ENCODE measurements around the gene TFRC.
"Not testable (repeated sequence)": the region's sequence is repeated elsewhere in the genome, so short reads cannot be mapped to it uniquely, and the experiment has no call there.

Gene TFRC

DNA sequence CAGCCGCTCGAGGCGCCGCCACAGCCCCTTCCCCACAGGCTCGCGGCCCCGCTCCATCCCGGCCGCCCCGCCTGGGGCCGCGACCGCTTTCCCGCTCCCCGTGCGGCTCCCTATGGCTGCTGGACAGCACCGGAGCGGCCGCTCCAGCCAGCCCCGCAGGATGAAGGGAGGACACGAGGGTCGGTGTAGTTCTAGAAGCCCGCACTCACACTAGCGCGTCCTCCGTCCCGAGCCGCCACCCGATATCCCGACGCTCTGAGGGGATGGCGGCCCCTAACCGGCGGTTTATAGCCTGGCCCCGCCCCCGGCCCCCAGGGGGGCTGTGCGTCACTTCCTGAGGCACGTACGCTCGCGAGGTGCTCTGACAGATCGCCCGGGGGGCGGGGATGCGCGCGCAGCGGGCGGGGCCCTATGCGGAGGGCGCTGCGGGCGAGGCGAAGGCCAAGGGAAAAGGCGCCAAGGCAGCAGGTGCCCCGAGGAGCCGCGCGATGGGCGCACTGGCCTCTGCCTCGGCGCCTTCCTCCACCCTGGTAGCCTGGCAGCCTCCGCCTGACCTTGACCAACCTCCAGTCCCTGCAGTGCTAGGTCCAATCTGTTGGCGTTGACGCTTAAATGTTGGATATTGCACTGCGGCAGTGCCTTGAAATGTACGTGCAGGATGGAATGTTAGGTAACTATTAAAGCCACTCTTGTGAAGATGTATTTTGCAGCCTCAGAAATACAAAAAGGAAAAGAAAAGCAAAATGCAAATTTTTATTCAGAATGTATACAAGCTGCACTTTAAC lies at the start of gene TFRC:
TFRC (minus strand) TSS at position 257 of the 785 bp plus-strand sequence. CDS start 4,991 bp downstream, outside the sequence.
- DNase-seq (ENCODE audit: low read depth): peak; percentile 96

DNA sequence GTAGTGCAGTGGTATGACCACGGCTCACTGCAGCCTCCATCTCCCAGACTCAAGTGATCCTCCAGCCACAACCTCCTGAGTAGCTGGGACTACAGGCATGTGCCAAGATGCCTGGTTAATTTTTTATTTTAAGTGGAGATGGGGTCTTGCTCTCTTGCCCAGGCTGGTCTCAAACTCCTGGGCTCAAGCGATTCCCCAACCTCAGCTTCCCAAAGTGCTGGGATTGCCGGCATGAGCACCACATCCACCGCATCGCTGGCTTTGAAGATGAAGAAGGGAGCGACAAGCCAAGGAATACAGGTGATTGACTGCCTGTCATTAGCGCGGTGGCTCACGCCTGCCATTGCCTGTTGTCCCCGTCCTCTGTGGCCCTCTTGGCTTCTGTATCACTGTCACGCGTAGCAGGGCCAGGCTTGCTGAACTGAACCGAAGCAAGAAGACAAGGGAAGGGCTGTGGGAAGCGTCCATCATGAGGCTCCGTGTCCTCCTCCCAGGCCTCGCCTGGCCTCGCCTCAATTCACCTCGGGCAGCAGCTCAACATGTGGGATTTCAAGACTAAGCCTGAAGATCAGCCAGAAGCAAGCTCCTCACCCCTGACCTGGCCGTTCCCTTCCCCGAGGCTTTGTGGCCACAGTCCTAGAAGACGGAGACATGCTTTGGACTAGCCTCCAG lies 46.4 kb upstream of the TFRC start:
- DNase-seq (ENCODE audit: low read depth): no peak

DNA sequence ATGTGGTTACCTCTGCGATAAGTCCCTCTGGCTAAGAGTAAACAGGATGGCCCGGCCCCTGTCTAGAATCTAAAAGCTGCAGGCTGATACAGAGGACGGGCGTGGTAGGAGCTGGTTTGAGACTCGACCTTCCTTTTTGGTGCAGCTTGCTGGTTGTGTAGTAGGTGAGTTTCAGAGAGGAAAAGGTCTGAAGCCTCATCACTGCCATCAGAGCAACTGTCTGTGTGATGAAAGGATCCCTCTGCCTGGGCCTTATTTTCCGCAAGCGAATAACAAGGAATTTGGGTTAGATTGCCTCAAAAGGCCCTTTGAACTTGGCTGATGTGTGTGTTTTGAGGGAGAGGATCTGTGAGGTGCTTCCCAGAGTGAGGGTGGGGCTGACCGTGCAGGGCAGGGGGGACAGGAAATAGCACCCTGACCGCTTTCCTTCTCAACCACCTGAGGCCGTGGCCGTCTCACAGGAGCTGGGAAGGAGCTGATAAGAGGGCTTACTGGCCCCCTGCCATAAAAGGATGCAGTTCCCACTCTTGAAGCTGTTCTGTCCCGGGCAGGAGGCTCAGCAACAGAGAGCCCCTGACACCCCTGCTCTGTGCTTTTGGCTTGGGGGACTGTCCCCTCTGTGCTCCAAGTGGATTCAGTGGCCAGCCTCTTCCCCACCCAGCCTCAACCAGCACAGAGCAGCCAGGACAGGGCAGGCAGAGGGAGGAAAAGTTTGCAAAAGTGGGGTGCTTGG lies 45.6 kb upstream of the TFRC start:
- no peak for DNase-seq (ENCODE audit: low read depth)

DNA sequence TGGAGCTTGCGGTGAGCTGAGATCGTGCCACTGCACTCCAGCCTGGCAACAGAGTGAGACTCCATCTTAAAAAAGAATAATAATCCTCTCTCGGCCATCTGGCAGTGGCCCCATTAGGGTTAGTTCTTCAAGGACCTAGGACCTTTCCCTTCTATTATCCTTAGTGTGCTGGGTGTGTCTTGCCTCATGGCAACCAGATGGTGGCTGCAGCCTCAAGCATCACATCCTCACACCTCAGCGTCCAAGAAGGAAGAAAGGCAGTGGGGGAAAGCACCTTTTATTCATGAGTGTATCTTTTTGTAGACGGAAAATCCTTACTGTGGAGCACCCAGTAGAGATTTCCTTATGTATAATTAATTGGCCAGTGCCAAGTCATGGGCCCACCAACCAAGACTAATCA lies 42.7 kb upstream of the TFRC start:
- DNase-seq (ENCODE audit: low read depth): no peak

DNA sequence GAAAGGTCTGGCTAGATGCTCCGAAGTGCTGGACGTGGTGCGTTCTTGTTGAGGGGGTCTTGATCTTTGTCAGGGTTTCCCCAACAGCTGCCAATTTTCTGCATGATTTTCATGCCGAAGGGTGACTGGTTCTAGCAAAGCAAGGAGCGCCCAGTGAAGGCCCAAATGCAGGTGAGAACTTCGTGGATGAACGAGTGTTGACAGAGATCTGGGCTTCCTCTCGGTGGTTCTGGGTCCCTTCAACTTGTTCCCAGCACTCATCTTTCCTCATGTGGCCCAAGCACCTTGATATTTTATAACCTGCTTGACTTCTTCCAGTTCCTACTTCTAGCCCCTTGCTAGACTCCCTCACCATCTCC lies 40.8 kb upstream of the TFRC start:
- DNase-seq (ENCODE audit: low read depth): no peak

DNA sequence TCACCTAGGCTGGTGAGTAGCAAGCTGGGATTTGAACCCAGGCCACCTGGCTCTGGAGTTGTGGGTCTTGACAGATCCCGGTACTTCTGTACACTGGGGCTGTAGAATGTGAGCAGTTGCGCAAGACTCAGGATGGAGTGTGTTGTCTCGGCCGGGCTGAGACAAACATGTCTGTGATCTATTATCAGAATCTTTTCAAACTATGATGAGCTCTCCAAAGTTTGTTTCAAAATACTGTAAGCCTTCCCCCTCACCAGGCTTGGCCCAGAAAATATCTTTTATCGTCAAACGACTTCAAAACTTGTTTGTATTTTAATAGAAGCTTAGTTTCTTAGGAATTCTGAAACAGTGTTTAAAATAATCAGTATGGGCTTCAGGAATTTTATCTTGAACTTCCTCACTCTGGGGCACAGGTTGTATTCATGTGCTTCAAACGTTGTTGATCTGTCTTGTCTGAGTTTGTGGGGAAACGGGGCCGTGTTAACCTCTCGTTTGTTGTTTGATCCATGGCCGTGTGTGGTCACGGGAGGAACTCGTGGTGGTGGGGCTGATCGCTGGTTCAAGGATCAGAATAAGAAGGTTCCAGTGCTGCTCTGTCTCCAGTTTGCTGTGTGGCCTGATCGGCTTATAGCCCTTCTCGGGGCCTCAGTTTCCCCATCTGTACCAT lies 40.3 kb upstream of the TFRC start:
- no peak for DNase-seq (ENCODE audit: low read depth)

DNA sequence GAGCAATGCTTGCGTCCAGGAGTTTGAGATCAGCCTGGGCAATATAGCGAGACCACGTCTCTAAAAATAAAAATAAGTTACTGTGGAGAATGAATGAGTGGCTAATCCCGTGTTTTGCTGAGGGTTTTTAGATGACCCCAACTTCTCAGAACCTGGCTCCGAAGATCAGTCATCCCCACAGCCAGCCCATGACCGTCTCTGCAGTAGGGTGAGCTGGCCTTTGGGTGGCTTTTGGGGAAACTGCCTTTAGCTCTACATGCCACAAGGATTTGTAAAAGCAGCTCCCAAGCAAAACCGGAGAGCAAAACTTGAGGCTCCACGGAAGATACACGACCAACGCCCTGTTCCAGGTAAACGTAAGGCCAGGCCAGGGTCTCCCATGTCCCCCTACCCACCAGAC lies 39.2 kb upstream of the TFRC start:
- no peak for DNase-seq (ENCODE audit: low read depth)

DNA sequence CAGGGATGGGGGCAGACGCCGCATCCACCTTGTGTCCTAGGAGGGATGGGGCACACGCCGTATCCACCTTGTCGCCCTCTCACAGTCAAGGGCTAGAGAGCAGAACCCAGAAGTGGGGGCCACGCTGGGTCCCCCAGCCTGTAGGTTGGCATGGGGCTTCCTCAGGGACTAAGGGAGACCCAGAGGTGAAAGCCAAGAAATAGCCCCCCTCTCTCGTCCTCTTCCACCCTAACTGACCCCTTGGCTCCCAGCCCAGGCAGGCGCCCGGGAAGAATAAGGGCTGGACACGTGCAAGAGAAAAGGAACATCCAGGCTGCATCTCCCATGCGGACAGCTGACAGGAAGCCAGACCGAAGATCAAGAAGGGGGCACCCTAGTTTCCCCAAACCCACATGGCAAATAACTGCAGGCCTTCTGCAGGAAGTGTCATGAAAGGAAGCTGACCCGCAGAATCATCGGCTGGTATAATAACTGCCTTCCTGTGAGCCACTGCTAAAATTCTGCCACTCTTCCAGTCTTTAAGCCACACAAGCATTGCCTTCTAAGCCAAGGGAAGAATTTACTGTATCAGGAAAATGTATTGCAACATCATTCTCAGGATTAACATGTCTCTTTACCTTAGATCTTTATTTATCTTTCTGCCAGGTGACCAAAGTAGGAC lies 38.5 kb upstream of the TFRC start:
- no peak for DNase-seq (ENCODE audit: low read depth)

DNA sequence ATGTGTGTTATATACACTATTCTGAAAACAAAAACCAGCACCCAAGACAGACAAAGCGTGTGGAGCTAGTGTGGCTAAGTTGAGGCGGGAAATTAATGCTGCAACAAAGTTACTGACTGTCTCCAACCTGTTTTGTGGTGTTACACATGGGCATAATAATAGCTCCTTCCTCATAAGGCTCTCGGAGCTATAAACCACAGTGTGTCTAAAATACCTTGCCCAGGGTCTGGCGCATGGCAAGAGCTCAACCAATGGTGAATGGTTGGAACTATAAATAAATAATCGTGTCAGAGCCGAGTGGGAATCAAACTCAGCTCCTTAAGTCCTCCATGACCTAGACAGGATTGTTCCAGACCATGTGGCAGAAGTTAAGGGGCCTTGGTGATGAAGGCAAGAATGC lies 35.9 kb upstream of the TFRC start:
- no peak for DNase-seq (ENCODE audit: low read depth)

DNA sequence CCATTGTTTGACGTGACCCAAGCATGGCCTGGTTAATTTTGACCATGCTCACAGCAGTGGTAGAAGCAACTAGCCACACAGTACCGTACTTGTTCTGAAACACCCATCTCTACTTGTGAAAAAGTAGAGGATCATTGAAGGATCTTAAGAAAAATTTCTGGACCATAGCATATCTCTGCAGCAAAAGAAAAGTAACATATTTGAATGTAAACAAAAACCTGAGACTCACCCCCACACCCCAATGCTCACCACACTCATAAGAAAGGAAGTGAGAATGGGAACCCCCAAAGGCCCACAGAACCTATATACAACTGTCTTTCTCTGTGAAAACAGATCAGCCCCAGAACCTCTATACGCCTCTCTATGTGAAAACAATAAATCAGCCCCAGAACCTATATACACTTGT lies 33.8 kb upstream of the TFRC start:
- DNase-seq (ENCODE audit: low read depth): no peak

DNA sequence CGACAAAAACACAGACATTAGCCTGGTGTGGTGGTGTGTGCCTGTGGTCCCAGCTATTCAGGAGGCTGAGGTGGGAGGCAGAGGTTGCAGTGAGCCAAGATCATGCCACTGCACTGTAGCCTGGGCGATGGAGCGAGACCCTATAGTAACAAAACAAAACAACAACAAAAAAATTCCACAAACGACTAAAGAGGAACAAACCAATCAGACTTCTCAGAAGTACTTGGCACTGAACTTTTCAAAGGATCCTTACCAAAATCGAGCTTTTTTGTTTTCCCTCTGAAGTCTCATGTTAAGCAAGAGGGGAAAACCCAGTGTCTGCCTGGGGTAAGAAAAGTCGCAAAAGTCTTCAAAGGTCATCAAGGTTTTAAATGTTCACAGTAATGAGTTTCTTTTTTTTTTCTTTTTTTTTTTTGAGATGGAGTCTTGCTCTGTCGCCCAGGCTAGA lies 30.1 kb upstream of the TFRC start:
- DNase-seq (ENCODE audit: low read depth): peak; percentile 6

DNA sequence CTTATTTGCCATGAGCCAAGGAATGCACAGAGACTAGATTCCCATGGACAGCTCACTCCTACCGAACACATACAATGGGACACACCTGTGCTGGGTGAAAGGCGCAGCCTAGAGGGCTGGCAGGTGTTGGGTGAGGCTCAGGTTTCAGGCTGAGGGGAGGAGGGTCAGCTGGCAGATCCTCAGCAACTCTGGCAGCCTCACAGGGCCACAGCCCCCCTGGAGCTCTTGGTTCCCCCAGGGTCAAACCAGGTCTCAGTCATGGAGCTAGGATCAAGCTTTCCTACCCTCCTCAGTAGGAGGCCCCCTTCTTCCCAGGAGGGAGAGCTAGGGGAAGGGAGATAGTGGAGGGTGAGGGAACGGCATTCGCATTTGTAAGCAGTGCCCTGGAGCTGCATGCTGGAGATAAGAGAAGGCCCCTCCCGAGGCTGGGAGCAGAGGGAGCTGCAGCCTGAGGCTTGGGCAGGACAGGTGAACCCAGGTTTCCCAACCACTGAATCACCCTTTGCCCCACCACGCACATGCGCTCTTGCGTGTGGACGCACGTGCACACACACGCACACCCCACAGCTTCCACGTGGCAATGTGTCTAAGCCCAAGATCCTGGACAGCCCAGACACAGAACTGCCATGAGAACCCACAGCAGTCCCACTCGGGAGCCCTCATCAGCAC lies 26.3 kb upstream of the TFRC start:
- DNase-seq (ENCODE audit: low read depth): no peak

DNA sequence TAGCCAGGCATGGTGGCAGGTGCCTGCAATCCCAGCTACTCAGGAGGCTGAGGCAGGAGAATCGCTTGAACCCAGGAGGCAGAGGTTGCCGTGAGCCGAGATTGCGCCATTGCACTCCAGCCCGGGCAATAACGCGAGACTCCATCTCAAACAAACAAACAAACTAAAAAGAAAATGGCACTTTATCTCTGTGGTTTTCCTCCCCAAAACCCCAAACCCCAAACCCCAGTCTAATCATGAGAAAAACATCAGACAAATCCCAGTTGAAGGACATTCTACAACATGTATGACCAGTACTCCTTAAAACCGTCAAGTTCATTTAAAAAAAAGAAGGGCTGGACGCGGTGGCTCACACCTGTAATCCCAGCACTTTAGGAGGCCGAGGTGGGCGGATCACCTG lies 22.8 kb upstream of the TFRC start:
- DNase-seq (ENCODE audit: low read depth): not testable (repeated sequence)

DNA sequence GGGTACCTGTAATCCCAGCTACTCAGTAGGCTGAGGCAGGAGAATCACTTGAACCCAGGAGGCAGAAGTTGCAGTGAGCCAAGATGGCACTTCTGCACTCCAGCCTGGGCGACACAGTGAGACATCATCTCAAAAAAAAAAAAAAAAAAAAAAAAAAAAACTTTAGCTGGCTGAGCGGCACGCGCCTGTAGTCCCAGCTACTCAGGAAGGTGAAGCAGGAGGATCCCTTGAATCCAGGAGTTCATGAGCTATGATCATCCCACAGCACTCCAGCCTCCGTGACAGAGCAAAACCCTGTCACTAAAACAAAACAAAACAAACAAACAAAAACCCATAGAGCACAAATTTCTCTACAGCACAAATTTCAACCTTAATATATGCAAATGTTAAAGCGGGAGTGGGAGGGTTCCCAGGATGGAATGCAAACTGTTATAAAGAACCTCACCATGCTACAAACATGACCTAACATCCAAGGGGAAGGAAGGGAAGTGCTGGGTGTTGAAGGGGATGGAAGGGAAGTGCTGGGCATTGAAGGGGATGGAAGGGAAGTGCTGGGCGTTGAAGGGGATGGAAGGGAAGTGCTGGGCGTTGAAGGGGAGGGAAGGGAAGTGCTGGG lies 16.6 kb upstream of the TFRC start:
- not testable (repeated sequence) for DNase-seq (ENCODE audit: low read depth)

DNA sequence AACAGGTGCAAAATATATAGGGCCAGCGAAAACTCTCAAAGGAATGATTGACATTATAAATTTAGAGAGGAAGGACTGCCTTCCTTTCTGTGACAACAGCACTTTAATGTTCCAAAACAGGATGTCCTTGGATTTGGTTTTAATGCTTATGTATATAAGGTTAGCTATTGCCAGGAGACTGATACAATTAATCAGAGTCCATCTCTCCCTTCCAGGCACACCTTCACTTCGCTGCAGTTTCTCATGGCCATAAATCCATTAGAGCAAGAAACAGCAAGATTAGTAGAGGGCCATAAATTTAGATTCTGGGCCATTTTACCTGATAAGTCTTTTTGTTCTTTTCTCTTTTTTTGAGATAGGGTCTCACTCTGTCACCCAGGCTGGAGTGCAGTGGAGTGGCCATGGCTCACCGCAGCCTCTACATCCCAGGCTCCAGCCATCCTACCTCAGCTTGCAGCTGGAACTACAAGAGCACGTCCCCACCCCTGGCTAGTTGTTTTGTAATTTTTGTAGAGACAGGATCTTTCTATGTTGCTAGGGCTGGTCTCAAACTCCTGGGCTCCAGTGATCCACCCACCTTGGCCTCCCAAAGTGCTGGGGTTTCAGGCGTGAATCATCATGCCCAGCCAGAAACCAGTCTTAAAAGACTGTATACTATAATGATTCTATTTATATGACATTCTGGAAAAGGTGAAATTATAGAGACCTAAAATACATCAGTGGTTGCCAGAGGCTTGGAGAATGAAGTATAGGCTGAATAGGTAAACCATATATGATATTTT lies 15.7 kb upstream of the TFRC start:
- no peak for DNase-seq (ENCODE audit: low read depth)

DNA sequence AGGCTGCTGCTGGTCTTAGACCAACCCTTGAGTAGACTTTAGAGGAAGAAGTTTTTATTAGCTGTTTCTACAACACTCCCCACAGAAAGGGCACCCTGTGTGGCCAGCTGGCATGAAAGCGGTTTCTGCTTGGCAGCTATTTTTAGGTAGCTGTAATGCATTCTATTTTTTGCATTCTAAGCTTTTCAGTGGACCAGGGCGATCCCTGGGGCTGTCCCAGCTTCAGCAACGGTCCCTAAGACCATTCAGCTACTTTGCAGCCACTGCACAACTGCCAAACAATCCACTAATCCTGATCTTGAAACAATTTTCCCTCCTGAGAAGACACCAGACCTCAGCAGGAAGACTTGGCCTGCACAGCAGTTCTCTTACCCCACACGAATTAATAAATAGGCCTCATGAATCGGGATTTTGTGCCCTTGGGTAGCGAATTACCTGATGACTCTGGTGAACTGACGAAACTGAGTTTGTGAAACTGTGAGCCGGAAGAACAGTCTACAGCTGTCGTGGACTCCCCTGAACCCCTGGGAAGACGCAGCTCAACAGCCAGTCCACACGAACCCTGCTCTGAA lies 14.6 kb upstream of the TFRC start:
- DNase-seq (ENCODE audit: low read depth): no peak

DNA sequence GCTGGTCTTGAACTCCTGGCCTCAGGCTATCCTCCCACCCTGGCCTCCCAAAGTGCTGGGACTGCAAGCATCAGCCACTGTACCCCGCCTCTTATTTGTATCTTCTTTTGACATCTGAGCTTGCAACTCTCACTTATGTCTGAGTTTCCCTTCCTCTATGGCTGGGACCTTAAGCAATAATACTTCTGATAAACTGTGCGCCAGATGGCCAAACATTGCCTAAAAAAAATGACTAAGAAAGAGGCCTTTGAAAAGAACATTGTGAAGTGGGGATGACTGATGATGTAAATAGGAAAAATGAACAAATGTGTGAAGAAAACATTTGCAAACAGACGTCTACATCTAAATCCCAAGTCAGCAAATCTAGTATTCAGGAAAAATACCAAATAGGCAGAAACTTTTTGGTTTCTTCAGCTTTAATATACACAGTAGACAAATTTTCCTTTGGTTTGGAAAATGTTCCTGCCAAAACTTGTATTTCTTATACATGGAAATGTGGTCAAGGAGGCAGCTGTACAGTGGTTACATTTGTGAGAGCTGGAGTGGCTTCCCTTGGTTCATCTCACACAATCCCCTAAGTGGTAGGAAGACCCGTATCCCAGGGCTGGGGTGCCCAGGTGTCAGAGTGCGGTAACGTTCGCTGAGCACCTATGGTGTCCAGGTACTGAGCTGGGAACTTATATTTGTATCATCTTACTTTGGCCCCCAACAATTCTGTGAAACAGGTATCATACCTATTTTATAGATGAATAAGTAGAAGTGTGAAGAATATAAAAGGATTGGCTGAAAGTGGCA lies 11.6 kb upstream of the TFRC start:
- DNase-seq (ENCODE audit: low read depth): no peak

DNA sequence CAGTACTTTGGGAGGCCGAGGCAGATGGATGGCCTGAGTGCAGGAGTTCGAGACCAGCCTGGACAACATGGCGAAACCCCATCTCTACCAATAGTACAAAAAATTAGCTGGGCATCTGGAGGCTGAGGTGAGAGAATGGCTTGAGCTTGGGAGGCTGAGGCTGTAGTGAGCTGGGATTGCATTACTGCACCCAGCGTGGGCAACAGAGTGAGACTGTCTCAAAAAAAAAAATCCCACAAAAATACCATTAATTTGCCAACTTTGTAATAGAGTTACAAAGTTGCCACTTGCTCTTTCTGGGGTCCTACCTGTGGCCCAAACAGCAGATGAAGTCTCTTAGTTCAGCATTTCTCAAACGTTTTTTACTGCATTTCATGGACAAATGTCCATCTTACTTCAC lies 6.0 kb upstream of the TFRC start:
- no peak for DNase-seq (ENCODE audit: low read depth)

DNA sequence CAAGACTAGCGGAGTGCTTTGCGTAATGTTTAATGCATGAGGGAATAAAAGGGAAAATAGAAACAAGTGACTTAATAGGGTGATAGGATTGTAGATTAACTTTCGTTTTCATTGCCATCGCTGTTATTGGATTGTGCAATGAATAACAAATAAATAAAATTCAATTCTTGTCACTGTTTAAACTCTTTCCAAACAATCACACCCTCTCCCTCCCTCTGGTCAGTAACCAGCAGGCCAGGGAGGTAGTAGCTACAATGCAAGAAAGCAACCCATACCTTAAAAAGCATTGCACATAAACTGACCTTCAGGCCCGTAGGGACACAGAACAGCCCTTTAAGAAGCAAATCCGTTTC lies 705 bp upstream of the TFRC start:
- DNase-seq (ENCODE audit: low read depth): no peak
